ENCODE data around the gene FARS2. TPM values are rescaled to one million over a fixed set of nuclear protein-coding genes. Genes with fewer than 3 reads are reported as not detected.
"Not testable (repeated sequence)": the region's sequence is repeated elsewhere in the genome, so short reads cannot be mapped to it uniquely, and the experiment has no call there.

FARS2 gene
- total and polyA plus RNA-seq, 8 donors, result 15.1 to 20.3 (median 17.9) TPM

DNA sequence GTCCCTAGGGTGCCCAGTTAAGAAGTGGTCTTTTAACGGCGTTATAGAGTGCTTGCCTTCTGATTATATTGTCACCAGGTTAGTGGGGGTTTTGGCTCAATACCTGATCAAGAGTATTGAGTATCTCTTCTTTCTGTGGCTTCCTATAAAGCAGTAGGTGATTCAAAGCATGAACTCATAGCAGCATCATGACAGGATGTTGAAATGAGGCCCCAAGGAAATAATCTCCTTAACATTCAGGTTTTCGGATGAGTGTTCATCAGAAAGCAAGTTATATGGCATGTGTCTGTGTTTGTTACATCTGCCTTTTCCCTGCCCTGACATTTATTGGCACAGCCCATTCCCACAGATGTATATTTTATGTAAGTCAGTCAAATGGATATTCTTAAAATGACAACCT is 301.0 kb downstream of the FARS2 start:
- TF ChIP-seq, protein P1, sequence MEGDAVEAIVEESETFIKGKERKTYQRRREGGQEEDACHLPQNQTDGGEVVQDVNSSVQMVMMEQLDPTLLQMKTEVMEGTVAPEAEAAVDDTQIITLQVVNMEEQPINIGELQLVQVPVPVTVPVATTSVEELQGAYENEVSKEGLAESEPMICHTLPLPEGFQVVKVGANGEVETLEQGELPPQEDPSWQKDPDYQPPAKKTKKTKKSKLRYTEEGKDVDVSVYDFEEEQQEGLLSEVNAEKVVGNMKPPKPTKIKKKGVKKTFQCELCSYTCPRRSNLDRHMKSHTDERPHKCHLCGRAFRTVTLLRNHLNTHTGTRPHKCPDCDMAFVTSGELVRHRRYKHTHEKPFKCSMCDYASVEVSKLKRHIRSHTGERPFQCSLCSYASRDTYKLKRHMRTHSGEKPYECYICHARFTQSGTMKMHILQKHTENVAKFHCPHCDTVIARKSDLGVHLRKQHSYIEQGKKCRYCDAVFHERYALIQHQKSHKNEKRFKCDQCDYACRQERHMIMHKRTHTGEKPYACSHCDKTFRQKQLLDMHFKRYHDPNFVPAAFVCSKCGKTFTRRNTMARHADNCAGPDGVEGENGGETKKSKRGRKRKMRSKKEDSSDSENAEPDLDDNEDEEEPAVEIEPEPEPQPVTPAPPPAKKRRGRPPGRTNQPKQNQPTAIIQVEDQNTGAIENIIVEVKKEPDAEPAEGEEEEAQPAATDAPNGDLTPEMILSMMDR (IDR thresholded peaks at IDR 0.05), result no peak
- H3K36me3 ChIP-seq, result no peaks in the 10 kb centered on the region
- H3K27ac ChIP-seq, result no peak overlapping the region
- no peak for ATAC-seq
- H3K4me1 ChIP-seq, result no peaks in the 10 kb centered on the region
- intact Hi-C loops (cut with DNase I), result no loop called here
- no peaks in the 10 kb centered on the region for H3K9me3 ChIP-seq
- no peak overlapping the region for H3K4me3 ChIP-seq
- no peak for DNase-seq
- no peaks in the 10 kb centered on the region for H3K27me3 ChIP-seq

DNA sequence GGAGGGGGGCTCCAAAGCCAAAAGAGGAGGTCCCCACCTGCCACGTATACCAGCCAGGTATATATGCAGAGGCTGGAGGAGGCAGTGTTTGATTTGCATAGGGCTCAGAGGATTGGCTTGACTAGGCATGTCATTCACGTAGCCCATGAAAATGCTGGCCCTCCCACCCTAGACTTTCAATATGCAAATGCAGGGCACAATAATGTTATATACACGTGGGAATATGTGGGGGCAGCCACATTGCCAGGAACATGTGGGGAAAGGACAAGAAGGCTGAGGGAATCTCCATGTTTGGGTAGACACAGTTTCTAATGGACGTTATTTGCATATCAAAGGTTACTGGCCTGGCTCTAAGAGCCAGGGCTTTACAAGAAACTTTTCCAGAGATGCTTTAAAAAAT is 301.8 kb downstream of the FARS2 start:
- ATAC-seq (no peak), DNase-seq (no peak)
- Histone ChIP-seq H3K9me3 (no peaks in the 10 kb centered on the region), H3K27ac (no peak overlapping the region), H3K4me3 (no peak overlapping the region), H3K4me1 (no peaks in the 10 kb centered on the region), H3K27me3 (no peaks in the 10 kb centered on the region), H3K36me3 (no peaks in the 10 kb centered on the region)
- TF ChIP-seq, protein P1 (IDR thresholded peaks at IDR 0.05), result no peak
- intact Hi-C loops (cut with DNase I), result no loop called here

DNA sequence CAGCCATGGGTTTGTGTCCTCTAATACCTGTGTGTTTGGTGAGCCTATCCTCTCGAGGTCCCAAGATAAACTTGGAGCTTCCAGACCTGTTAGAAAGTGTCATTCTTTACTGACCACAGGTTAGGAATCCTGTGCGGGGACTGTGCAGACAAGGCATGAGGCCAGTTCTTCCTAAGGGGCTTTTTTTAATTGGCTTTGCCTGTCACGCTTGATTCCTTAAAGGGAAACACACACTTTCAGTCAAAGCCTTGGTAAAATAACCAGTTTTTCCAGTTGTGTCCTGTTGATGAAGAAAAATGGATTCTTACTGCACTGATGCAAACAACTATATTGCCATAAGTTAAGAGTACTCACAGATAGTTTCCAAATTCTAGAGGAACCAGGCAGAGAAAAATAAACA is 303.4 kb downstream of the FARS2 start:
- not testable (repeated sequence) for ATAC-seq, DNase-seq

DNA sequence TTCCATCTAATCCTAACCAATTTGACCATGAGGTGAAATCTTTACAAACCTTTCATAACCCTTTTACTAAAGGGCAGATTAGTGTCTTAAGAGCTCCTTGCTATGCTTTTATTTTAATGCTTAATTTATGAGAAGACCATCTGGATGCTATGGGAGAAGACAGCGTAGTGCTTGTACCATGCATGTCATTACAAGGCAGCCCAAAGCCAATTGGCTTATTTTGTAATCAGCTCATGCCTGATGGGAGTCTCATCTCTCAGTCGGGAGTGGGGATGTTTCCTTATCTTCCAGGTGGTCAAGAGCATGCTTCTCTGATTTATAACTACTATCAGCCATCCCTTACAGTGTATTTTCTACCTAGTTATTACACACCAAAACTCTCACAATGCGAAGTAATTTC is 304.7 kb downstream of the FARS2 start:
- no peaks in the 10 kb centered on the region for H3K9me3 ChIP-seq
- DNase-seq, result no peak
- no peaks in the 10 kb centered on the region for H3K27me3 ChIP-seq
- intact Hi-C loops (cut with DNase I), result no loop called here
- TF ChIP-seq, protein P1 (IDR thresholded peaks at IDR 0.05), result no peak
- no peak for ATAC-seq
- no peaks in the 10 kb centered on the region for H3K36me3 ChIP-seq
- no peaks in the 10 kb centered on the region for H3K4me1 ChIP-seq
- H3K27ac ChIP-seq, result no peak overlapping the region
- H3K4me3 ChIP-seq, result no peak overlapping the region

More for the DNA sequence above, 303.4 kb downstream of the FARS2 start:
- H3K4me1 ChIP-seq; intact Hi-C loops (cut with DNase I); H3K4me3 ChIP-seq; H3K27ac ChIP-seq; H3K36me3 ChIP-seq; H3K9me3 ChIP-seq; H3K27me3 ChIP-seq: not testable (repeated sequence)

DNA sequence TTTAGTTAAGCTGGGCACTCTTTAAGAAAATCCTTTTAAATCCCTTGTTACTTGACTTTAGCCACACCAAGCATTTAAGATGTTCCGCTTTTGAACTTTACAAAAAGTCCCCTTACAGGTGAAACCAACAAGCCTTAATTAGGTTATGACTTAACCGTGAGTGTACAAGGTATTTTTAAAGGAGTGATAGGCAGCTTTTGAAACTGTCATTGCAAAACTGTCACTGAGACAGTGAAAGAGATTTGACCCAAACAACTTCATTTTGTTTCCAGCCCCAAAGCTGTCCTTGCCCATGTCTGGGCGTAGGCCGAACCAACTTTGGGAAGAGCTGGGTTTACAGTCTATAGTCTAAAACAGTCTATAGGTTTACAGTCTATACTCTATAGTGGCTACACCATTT is 305.4 kb downstream of the FARS2 start:
- H3K4me1 ChIP-seq, result no peaks in the 10 kb centered on the region

DNA sequence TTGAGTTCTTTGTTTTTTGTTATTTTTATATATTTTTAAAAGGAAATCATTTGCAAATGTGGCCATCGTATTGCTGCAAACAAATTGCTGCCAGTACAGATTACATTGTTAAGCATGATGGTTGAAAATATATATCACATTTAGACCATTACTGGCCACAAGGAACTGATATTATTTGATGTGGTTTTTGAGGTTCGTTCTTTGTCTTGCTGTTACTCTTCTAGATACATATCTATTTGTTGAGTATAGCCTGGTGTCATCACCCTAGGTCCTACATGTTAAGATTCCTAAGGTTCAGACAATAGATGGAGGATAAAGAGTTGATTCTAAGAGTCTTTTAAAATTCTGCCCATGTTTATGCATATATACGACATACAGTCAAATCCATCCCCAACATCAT is 306.0 kb downstream of the FARS2 start:
- Histone ChIP-seq H3K9me3 (no peaks in the 10 kb centered on the region), H3K27me3 (no peaks in the 10 kb centered on the region), H3K4me3 (no peak overlapping the region), H3K27ac (no peak overlapping the region), H3K4me1 (no peaks in the 10 kb centered on the region), H3K36me3 (no peaks in the 10 kb centered on the region)
- no peak for ATAC-seq
- no peak for DNase-seq
- TF ChIP-seq, protein P1 (IDR thresholded peaks at IDR 0.05), result no peak
- intact Hi-C loops (cut with DNase I), result no loop called here

More for the DNA sequence above, 305.4 kb downstream of the FARS2 start:
- Histone ChIP-seq H3K36me3 (no peaks in the 10 kb centered on the region), H3K4me3 (no peak overlapping the region), H3K27me3 (no peaks in the 10 kb centered on the region), H3K9me3 (no peaks in the 10 kb centered on the region), H3K27ac (no peak overlapping the region)
- ATAC-seq (no peak), DNase-seq (no peak)
- TF ChIP-seq, protein P1 (IDR thresholded peaks at IDR 0.05), result no peak
- intact Hi-C loops (cut with DNase I), result no loop called here
